PC-9 (cell line): ENCODE results near the gene PGAP3. TPM values are rescaled to one million over a fixed set of nuclear protein-coding genes. Genes with fewer than 3 reads are reported as not detected.
"Not testable (repeated sequence)": the region's sequence is repeated elsewhere in the genome, so short reads cannot be mapped to it uniquely, and the experiment has no call there.

ENCODE experiments used
- BruUV-seq: library from RNA; stranded (reverse); fragments of 400-500 nt; replicated peaks from 2 replicates; lab custom pipeline; 2021; lab: Mats Ljungman, UMichigan
- CTCF ChIA-PET: fragments of 300-600 bp; sonication (Branson Sonifier 250); formaldehyde crosslinking; loops from one replicate; lab custom pipeline; 2022; ENCODE audit warnings: antibody characterized with exemption; lab: Charles Lee
- POLR2A ChIA-PET: fragments of 300-600 bp; sonication (Branson Sonifier 250); formaldehyde crosslinking; loops from one replicate; lab custom pipeline; 2022; ENCODE audit warnings: antibody characterized with exemption; ENCODE audit not compliant: unreplicated experiment; lab: Charles Lee
- DNase-seq, 2 experiments: peaks; one replicate each; pipeline versions ENCODE4 v3.0.0 to v3.0.0-alpha.2; 2015 to 2022; ENCODE audit warnings: mixed read lengths in 1 of 2
- H2AFZ ChIP-seq: fragments of 200-600 bp; sonication (generic); 2 replicates; pipeline ENCODE4 v1.8.1; 2017; ENCODE audit warnings: antibody characterized with exemption
- H3F3A ChIP-seq: fragments of 200-600 bp; sonication (generic); 2 replicates; pipeline ENCODE4 v1.8.1; 2017; ENCODE audit warnings: antibody characterized with exemption, mild to moderate bottlenecking, low read depth; ENCODE audit not compliant: insufficient read depth
- H3K27ac ChIP-seq: fragments of 200-600 bp; sonication (generic); 2 replicates; pipeline ENCODE4 v1.6.1; 2016; ENCODE audit warnings: mixed run types
- H3K27me3 ChIP-seq: fragments of 200-600 bp; sonication (generic); 2 replicates; pipeline ENCODE4 v1.6.1; 2016; ENCODE audit warnings: low read depth, mixed run types; ENCODE audit not compliant: insufficient read depth
- H3K36me3 ChIP-seq: fragments of 200-600 bp; sonication (generic); 2 replicates; pipeline ENCODE4 v1.6.1; 2016; ENCODE audit warnings: low read depth, mixed run types
- H3K4me1 ChIP-seq: fragments of 200-600 bp; sonication (generic); replicated peaks from 2 replicates; pipeline ENCODE4 v1.6.1; 2016; ENCODE audit warnings: mixed run types; ENCODE audit not compliant: insufficient read depth
- H3K4me2 ChIP-seq: fragments of 200-600 bp; sonication (generic); 2 replicates; pipeline ENCODE4 v1.6.1; 2017; ENCODE audit warnings: mixed run types
- H3K4me3 ChIP-seq: fragments of 200-600 bp; sonication (generic); 2 replicates; pipeline ENCODE4 v1.6.1; 2016; ENCODE audit warnings: mixed run types
- H3K79me2 ChIP-seq: fragments of 200-600 bp; sonication (generic); 2 replicates; pipeline ENCODE4 v1.6.1; 2017; ENCODE audit warnings: low read depth, mixed run types
- H3K9me2 ChIP-seq: fragments of 200-600 bp; sonication (generic); 2 replicates; pipeline ENCODE4 v1.8.1; 2017; ENCODE audit warnings: mild to moderate bottlenecking; ENCODE audit not compliant: insufficient read depth
- H3K9me3 ChIP-seq: fragments of 200-600 bp; sonication (generic); 2 replicates; pipeline ENCODE4 v1.8.1; 2016; ENCODE audit warnings: low read depth; ENCODE audit not compliant: insufficient read depth
- H4K20me1 ChIP-seq: fragments of 200-600 bp; sonication (generic); 2 replicates; pipeline ENCODE4 v1.8.1; 2017; ENCODE audit not compliant: insufficient read depth
- CTCF ChIP-seq: fragments of 200-600 bp; sonication (generic); conservative IDR thresholded peaks from 2 replicates; pipeline ENCODE4 v1.6.1; 2017; ENCODE audit warnings: mixed run types, antibody characterized with exemption, mild to moderate bottlenecking, moderate library complexity
- EZH2 ChIP-seq: fragments of 200-600 bp; sonication (generic); IDR thresholded peaks from 2 replicates; pipeline ENCODE4 v1.8.0; 2017; ENCODE audit warnings: antibody characterized with exemption, low read depth
- intact Hi-C: fragments of 100-400 bp; cut with micrococcal nuclease; formaldehyde crosslinking; loops from one replicate; pipeline ENCODE4 v1.10.0; 2022; ENCODE audit not compliant: unreplicated experiment
- total RNA-seq: library from RNA; stranded (reverse); gene quantifications from 2 replicates; pipeline ENCODE4 v1.2.3, GENCODE V29; 2021

PGAP3 gene
- total RNA-seq, 1 experiment from 2014 or later = 15.0 TPM

GRCh38 chr17:39715375-39716072 lies 27.7 kb upstream of the PGAP3 start:
- H3K27me3 ChIP-seq = no peaks in the 10 kb centered on the region
- H3K79me2 ChIP-seq = no peaks in the 10 kb centered on the region
- H4K20me1 ChIP-seq = no peaks in the 10 kb centered on the region
- BruUV-seq = no TSS peak
- H3K4me2 ChIP-seq = no peak overlapping the region
- H3K36me3 ChIP-seq = no peaks in the 10 kb centered on the region
- H3K4me1 ChIP-seq = no peaks in the 10 kb centered on the region
- no peaks in the 10 kb centered on the region for H3K9me2 ChIP-seq
- no peak overlapping the region for H2AFZ ChIP-seq
- no peak overlapping the region for H3K4me3 ChIP-seq
- no peak for DNase-seq
- H3K9me3 ChIP-seq = no peaks in the 10 kb centered on the region
- peaks cover 3% of the 10 kb centered on the region; the same call in 1 of the 2 replicates for H3F3A ChIP-seq
- ChIA-PET CTCF (interaction anchor here (0.7 kb wide), 1 partner anchor 165 kb away, joined by 3 read pairs; no protein-coding TSS in a partner anchor), POLR2A (no interaction called here)
- intact Hi-C loops = no loop called here
- no peak overlapping the region for H3K27ac ChIP-seq
- TF ChIP-seq CTCF (no peak), EZH2 (no peak)

- Histone ChIP-seq H3K4me3 (no peak overlapping the region), H3K27me3 (no peaks in the 10 kb centered on the region), H3K79me2 (no peaks in the 10 kb centered on the region), H3F3A (peaks cover 3% of the 10 kb centered on the region; the same call in 1 of the 2 replicates), H2AFZ (no peak overlapping the region), H3K36me3 (no peaks in the 10 kb centered on the region), H4K20me1 (no peaks in the 10 kb centered on the region), H3K4me2 (no peak overlapping the region), H3K9me3 (no peaks in the 10 kb centered on the region), H3K9me2 (no peaks in the 10 kb centered on the region), H3K4me1 (no peaks in the 10 kb centered on the region), H3K27ac (no peak overlapping the region)
- no TSS peak for BruUV-seq
- TF ChIP-seq CTCF = no peak
- TF ChIP-seq EZH2 = no peak
- intact Hi-C loops = no loop called here
- POLR2A ChIA-PET = no interaction called here
- DNase-seq = no peak
- CTCF ChIA-PET = no interaction called here
Observed at GRCh38 chr17:39714234-39714633, 26.4 kb upstream of the PGAP3 start.

- TF ChIP-seq CTCF = no peak
- TF ChIP-seq EZH2 = no peak
- Histone ChIP-seq H3K4me3 (no peak overlapping the region), H3K9me3 (no peaks in the 10 kb centered on the region), H3K27me3 (no peaks in the 10 kb centered on the region), H3K4me2 (no peak overlapping the region), H2AFZ (no peak overlapping the region), H3K9me2 (no peaks in the 10 kb centered on the region), H3F3A (peaks cover 1% of the 10 kb centered on the region; the same call in 1 of the 2 replicates), H3K27ac (no peak overlapping the region), H4K20me1 (0 out of 2 replicates have a peak, but pooled peaks cover 4% of the 10 kb centered on the region), H3K36me3 (no peaks in the 10 kb centered on the region), H3K4me1 (peaks cover 13% of the 10 kb centered on the region), H3K79me2 (peaks cover 13% of the 10 kb centered on the region)
- no peak for DNase-seq
- POLR2A ChIA-PET = no interaction called here
- BruUV-seq = no TSS peak
- CTCF ChIA-PET = no interaction called here
- intact Hi-C loops = no loop called here
Observed at GRCh38 chr17:39711851-39712250, 24.0 kb upstream of the PGAP3 start.

GRCh38 chr17:39711071-39711470 lies 23.2 kb upstream of the PGAP3 start:
- H3K79me2 ChIP-seq = peaks cover 17% of the 10 kb centered on the region
- H3K4me1 ChIP-seq = peaks cover 21% of the 10 kb centered on the region
- H3K9me2 ChIP-seq, H4K20me1 ChIP-seq, H3F3A ChIP-seq, intact Hi-C loops, BruUV-seq, H3K4me3 ChIP-seq, H3K4me2 ChIP-seq, DNase-seq, POLR2A ChIA-PET, H3K27ac ChIP-seq, H3K36me3 ChIP-seq, H3K27me3 ChIP-seq, H3K9me3 ChIP-seq, H2AFZ ChIP-seq: not testable (repeated sequence)
- CTCF ChIA-PET = interaction anchor here (0.5 kb wide), 1 partner anchor 22 kb away, joined by 3 read pairs; no protein-coding TSS in a partner anchor
